ENCODE data around the gene PPIE. TPM values are rescaled to one million over a fixed set of nuclear protein-coding genes. Genes with fewer than 3 reads are reported as not detected.
"Not testable (repeated sequence)": the region's sequence is repeated elsewhere in the genome, so short reads cannot be mapped to it uniquely, and the experiment has no call there.

The PPIE gene
- polyA plus RNA-seq, 4 donors: 39.7 to 72.5 (median 55.6) TPM

GRCh38 chr1:39762550-39763540, 24.2 kb downstream of the PPIE start:
- Histone ChIP-seq H3K4me1 (ENCODE audit: control insufficient read depth in 3 of 3, insufficient read depth in 2 of 3, low read depth in 1 of 3, low read length in 2 of 3) (peaks cover 0 to 5% (median 0%) of the 10 kb centered on the region in 3 donors), H3K27ac (ENCODE audit: low read depth in 1 of 3, low read length in 2 of 3) (no peak overlapping the region), H3K27me3 (ENCODE audit: control insufficient read depth in 3 of 3, insufficient read depth in 3 of 3, low read length in 3 of 3) (no peaks in the 10 kb centered on the region), H3K9me3 (ENCODE audit: control insufficient read depth in 2 of 2, insufficient read depth in 1 of 2, low read depth in 1 of 2, low read length in 1 of 2) (no peaks in the 10 kb centered on the region), H3K36me3 (ENCODE audit: control insufficient read depth in 3 of 3, insufficient read depth in 2 of 3, low read depth in 1 of 3, low read length in 3 of 3) (peaks cover 1 to 39% (median 3%) of the 10 kb centered on the region in 3 donors), H3K4me3 (ENCODE audit: low read depth in 1 of 3, low read length in 3 of 3) (no peak overlapping the region)
- no peak for FAIRE-seq
- DNase-seq: no peak
- 88 to 95% (median 94%) methylated on average over 27 to 30 of the region's 30 CpGs for WGBS, 3 donors

GRCh38 chr1:39763619-39764374, 25.1 kb downstream of the PPIE start:
- not testable (repeated sequence) for DNase-seq; H3K4me3 ChIP-seq (ENCODE audit: low read depth in 1 of 3, low read length in 3 of 3); H3K27ac ChIP-seq (ENCODE audit: low read depth in 1 of 3, low read length in 2 of 3); H3K9me3 ChIP-seq (ENCODE audit: control insufficient read depth in 2 of 2, insufficient read depth in 1 of 2, low read depth in 1 of 2, low read length in 1 of 2); H3K4me1 ChIP-seq (ENCODE audit: control insufficient read depth in 3 of 3, insufficient read depth in 2 of 3, low read depth in 1 of 3, low read length in 2 of 3); H3K27me3 ChIP-seq (ENCODE audit: control insufficient read depth in 3 of 3, insufficient read depth in 3 of 3, low read length in 3 of 3); FAIRE-seq
- H3K36me3 ChIP-seq (ENCODE audit: control insufficient read depth in 3 of 3, insufficient read depth in 2 of 3, low read depth in 1 of 3, low read length in 3 of 3): peaks cover 0 to 34% (median 3%) of the 10 kb centered on the region in 3 donors
- 78 to 82% (median 79%) methylated on average over 13 to 15 of the region's 18 CpGs for WGBS, 3 donors

- 87 to 95% (median 93%) methylated on average over 6 to 12 of the region's 19 CpGs for WGBS, 3 donors
- FAIRE-seq; H3K4me1 ChIP-seq (ENCODE audit: control insufficient read depth in 3 of 3, insufficient read depth in 2 of 3, low read depth in 1 of 3, low read length in 2 of 3); H3K4me3 ChIP-seq (ENCODE audit: low read depth in 1 of 3, low read length in 3 of 3); H3K27ac ChIP-seq (ENCODE audit: low read depth in 1 of 3, low read length in 2 of 3); H3K9me3 ChIP-seq (ENCODE audit: control insufficient read depth in 2 of 2, insufficient read depth in 1 of 2, low read depth in 1 of 2, low read length in 1 of 2); H3K27me3 ChIP-seq (ENCODE audit: control insufficient read depth in 3 of 3, insufficient read depth in 3 of 3, low read length in 3 of 3); DNase-seq: not testable (repeated sequence)
- peaks cover 0 to 27% (median 3%) of the 10 kb centered on the region in 3 donors for H3K36me3 ChIP-seq (ENCODE audit: control insufficient read depth in 3 of 3, insufficient read depth in 2 of 3, low read depth in 1 of 3, low read length in 3 of 3)
Measured at GRCh38 chr1:39764512-39764911, 25.8 kb downstream of the PPIE start.

GRCh38 chr1:39766466-39766865, 27.8 kb downstream of the PPIE start:
- peak; percentile 70 for FAIRE-seq
- not testable (repeated sequence) for H3K27me3 ChIP-seq (ENCODE audit: control insufficient read depth in 3 of 3, insufficient read depth in 3 of 3, low read length in 3 of 3); H3K9me3 ChIP-seq (ENCODE audit: control insufficient read depth in 2 of 2, insufficient read depth in 1 of 2, low read depth in 1 of 2, low read length in 1 of 2); H3K4me3 ChIP-seq (ENCODE audit: low read depth in 1 of 3, low read length in 3 of 3); DNase-seq; H3K4me1 ChIP-seq (ENCODE audit: control insufficient read depth in 3 of 3, insufficient read depth in 2 of 3, low read depth in 1 of 3, low read length in 2 of 3)
- Histone ChIP-seq H3K36me3 (ENCODE audit: control insufficient read depth in 3 of 3, insufficient read depth in 2 of 3, low read depth in 1 of 3, low read length in 3 of 3) (peaks cover 0 to 12% (median 3%) of the 10 kb centered on the region in 3 donors), H3K27ac (ENCODE audit: low read depth in 1 of 3, low read length in 2 of 3) (peak overlapping the region in 1 of 3 donors; percentile 64)
- 17 to 40% (median 22%) methylated on average over 1 to 2 of the region's 5 CpGs for WGBS, 3 donors

- not testable (repeated sequence) for H3K27me3 ChIP-seq (ENCODE audit: control insufficient read depth in 3 of 3, insufficient read depth in 3 of 3, low read length in 3 of 3); H3K9me3 ChIP-seq (ENCODE audit: control insufficient read depth in 2 of 2, insufficient read depth in 1 of 2, low read depth in 1 of 2, low read length in 1 of 2); FAIRE-seq; H3K4me3 ChIP-seq (ENCODE audit: low read depth in 1 of 3, low read length in 3 of 3); H3K4me1 ChIP-seq (ENCODE audit: control insufficient read depth in 3 of 3, insufficient read depth in 2 of 3, low read depth in 1 of 3, low read length in 2 of 3); DNase-seq; H3K27ac ChIP-seq (ENCODE audit: low read depth in 1 of 3, low read length in 2 of 3); H3K36me3 ChIP-seq (ENCODE audit: control insufficient read depth in 3 of 3, insufficient read depth in 2 of 3, low read depth in 1 of 3, low read length in 3 of 3)
- WGBS, 3 donors: 74 to 83% (median 80%) methylated on average over 10 to 18 of the region's 19 CpGs
Measured at GRCh38 chr1:39769502-39769901, 30.8 kb downstream of the PPIE start.

GRCh38 chr1:39770100-39771021, 31.7 kb downstream of the PPIE start:
- not testable (repeated sequence) for H3K4me3 ChIP-seq (ENCODE audit: low read depth in 1 of 3, low read length in 3 of 3); DNase-seq; H3K27ac ChIP-seq (ENCODE audit: low read depth in 1 of 3, low read length in 2 of 3); FAIRE-seq; H3K27me3 ChIP-seq (ENCODE audit: control insufficient read depth in 3 of 3, insufficient read depth in 3 of 3, low read length in 3 of 3); H3K36me3 ChIP-seq (ENCODE audit: control insufficient read depth in 3 of 3, insufficient read depth in 2 of 3, low read depth in 1 of 3, low read length in 3 of 3); H3K9me3 ChIP-seq (ENCODE audit: control insufficient read depth in 2 of 2, insufficient read depth in 1 of 2, low read depth in 1 of 2, low read length in 1 of 2); H3K4me1 ChIP-seq (ENCODE audit: control insufficient read depth in 3 of 3, insufficient read depth in 2 of 3, low read depth in 1 of 3, low read length in 2 of 3)
- 27 to 53% (median 46%) methylated on average over 18 to 23 of the region's 71 CpGs for WGBS, 3 donors

- FAIRE-seq; H3K9me3 ChIP-seq (ENCODE audit: control insufficient read depth in 2 of 2, insufficient read depth in 1 of 2, low read depth in 1 of 2, low read length in 1 of 2); H3K4me1 ChIP-seq (ENCODE audit: control insufficient read depth in 3 of 3, insufficient read depth in 2 of 3, low read depth in 1 of 3, low read length in 2 of 3); H3K27me3 ChIP-seq (ENCODE audit: control insufficient read depth in 3 of 3, insufficient read depth in 3 of 3, low read length in 3 of 3); H3K27ac ChIP-seq (ENCODE audit: low read depth in 1 of 3, low read length in 2 of 3); H3K36me3 ChIP-seq (ENCODE audit: control insufficient read depth in 3 of 3, insufficient read depth in 2 of 3, low read depth in 1 of 3, low read length in 3 of 3): not testable (repeated sequence)
- peak within 1 kb of the TSS in 1 of 3 donors; percentile 7 for H3K4me3 ChIP-seq (ENCODE audit: low read depth in 1 of 3, low read length in 3 of 3)
- WGBS, 3 donors: 0 to 11% (median 3%) methylated on average over 7 to 51 of the region's 57 CpGs
- DNase-seq: peak in 1 of 2 donors; percentile 14
Measured at GRCh38 chr1:39771022-39771532, 32.4 kb downstream of the PPIE start, which contains the start of gene OXCT2. TSS of gene OXCT2 (minus strand) at chr1:39771348. CDS start at chr1:39771255, 93 bp downstream.

Measured in small intestine (tissue), 7 donors.